B cell (primary cell): Measurements from ENCODE around the gene ARHGAP12. TPM values are rescaled to one million over a fixed set of nuclear protein-coding genes. Genes with fewer than 3 reads are reported as not detected.

Experiments used
- ATAC-seq: fragments of 200-7000 bp; cut with Tn5 transposase; one replicate; pipeline ENCODE4 v1.10.0; 2021; ENCODE audit warnings: low read depth, mild to moderate bottlenecking, moderate number of reproducible peaks, moderate library complexity
- CTCF ChIA-PET: fragments of 350-600 bp; sonication (Branson Sonifier 250); formaldehyde crosslinking; loops from one replicate; lab custom pipeline; 2021; ENCODE audit warnings: antibody characterized with exemption, inconsistent platforms; lab: Charles Lee
- POLR2A ChIA-PET: fragments of 350-600 bp; sonication (Branson Sonifier 250); formaldehyde crosslinking; loops from one replicate; lab custom pipeline; 2021; ENCODE audit warnings: antibody characterized with exemption; lab: Charles Lee
- DNase-seq: peaks from one replicate; pipeline ENCODE4 v3.0.0; 2013
- H2AFZ ChIP-seq: 2 replicates; pipeline ENCODE4 v1.6.1; 2012; ENCODE audit warnings: mild to moderate bottlenecking, low read depth, low read length; ENCODE audit not compliant: insufficient read depth, poor library complexity, severe bottlenecking
- H3K27ac ChIP-seq, 2 donors: 1 replicate in 1 of 2; 2 replicates in 1 of 2; pipeline ENCODE4 v1.5.1; 2012 to 2013; ENCODE audit warnings: low read length in 2 of 2, mild to moderate bottlenecking in 2 of 2, moderate library complexity in 1 of 2
- H3K27me3 ChIP-seq, 4 experiments: fragments of 200-600 bp in 1 of 4; sonication (generic) in 1 of 4; replicated peaks in 1 of 4; 1 replicate in 2 of 4; 2 replicates in 2 of 4; pipeline versions ENCODE4 v1.6.1 to v1.7.0; 2013 to 2016; ENCODE audit warnings: low read length in 3 of 4, mild to moderate bottlenecking in 2 of 4, mixed read lengths in 1 of 4, moderate library complexity in 1 of 4; ENCODE audit not compliant: insufficient read depth in 4 of 4, control insufficient read depth in 3 of 4; ENCODE audit errors: control extremely low read depth in 1 of 4
- H3K36me3 ChIP-seq, 2 experiments: replicated peaks in 1 of 2; 1 replicate in 1 of 2; 2 replicates in 1 of 2; pipeline versions ENCODE4 v1.6.1 to v1.7.1; 2013; ENCODE audit warnings: low read length in 1 of 2; ENCODE audit not compliant: insufficient read depth in 2 of 2, control insufficient read depth in 1 of 2; ENCODE audit errors: control extremely low read depth in 1 of 2, extremely low read depth in 1 of 2
- H3K4me1 ChIP-seq, 2 donors: fragments of 200-600 bp in 1 of 2; sonication (generic) in 1 of 2; 1 replicate in 1 of 2; 2 replicates in 1 of 2; pipeline versions ENCODE4 v1.5.1 to v1.6.1; 2013 to 2017; ENCODE audit warnings: low read length in 2 of 2; ENCODE audit not compliant: control insufficient read depth in 2 of 2, insufficient read depth in 2 of 2
- H3K4me2 ChIP-seq: replicated peaks from 2 replicates; pipeline ENCODE3; 2012; ENCODE audit warnings: mild to moderate bottlenecking, low read depth, low read length; ENCODE audit not compliant: poor library complexity, severe bottlenecking
- H3K4me3 ChIP-seq, 5 experiments: fragments of 200-600 bp in 1 of 5; sonication (generic) in 1 of 5; 1 replicate in 3 of 5; 2 replicates in 2 of 5; pipeline versions ENCODE4 v1.5.1 to v1.7.0; 2011 to 2016; ENCODE audit warnings: low read length in 4 of 5, mild to moderate bottlenecking in 4 of 5, low read depth in 2 of 5, control low read depth in 1 of 5, moderate library complexity in 1 of 5; ENCODE audit not compliant: insufficient read depth in 1 of 5; ENCODE audit errors: control extremely low read depth in 1 of 5, extremely low read depth in 1 of 5
- H3K79me2 ChIP-seq: fragments of 200-600 bp; sonication (generic); one replicate; pipeline ENCODE4 v1.6.0; 2016; ENCODE audit warnings: low read length; ENCODE audit not compliant: control insufficient read depth, insufficient read depth
- H3K9ac ChIP-seq: fragments of 200-600 bp; sonication (generic); 2 replicates; pipeline ENCODE4 v1.6.1; 2017; ENCODE audit warnings: mild to moderate bottlenecking, low read length, moderate library complexity
- H3K9me3 ChIP-seq, 3 donors: one replicate each; pipeline versions ENCODE4 v1.6.1 to v1.7.1; 2013; ENCODE audit warnings: low read length in 2 of 3; ENCODE audit not compliant: control insufficient read depth in 2 of 3, insufficient read depth in 1 of 3; ENCODE audit errors: control extremely low read depth in 1 of 3
- H4K20me1 ChIP-seq: 2 replicates; pipeline ENCODE4 v1.6.0; 2012; ENCODE audit warnings: mild to moderate bottlenecking, low read length; ENCODE audit not compliant: insufficient read depth, control insufficient read depth, poor library complexity, severe bottlenecking
- H3K27ac Mint-ChIP-seq: one replicate; pipeline ENCODE4 v1.8.0; 2021; ENCODE audit warnings: mixed read lengths
- H3K27me3 Mint-ChIP-seq: one replicate; pipeline ENCODE4 v1.8.0; 2021; ENCODE audit warnings: mixed read lengths
- H3K4me1 Mint-ChIP-seq: one replicate; pipeline ENCODE4 v1.8.0; 2021; ENCODE audit warnings: mixed read lengths
- H3K4me3 Mint-ChIP-seq: one replicate; pipeline ENCODE4 v1.8.0; 2021; ENCODE audit warnings: mixed read lengths
- H3K9me3 Mint-ChIP-seq: one replicate; pipeline ENCODE4 v1.8.0; 2022; ENCODE audit warnings: mixed read lengths; ENCODE audit not compliant: insufficient read depth
- CTCF ChIP-seq: fragments of 200-600 bp; IDR thresholded peaks from one replicate; pipeline ENCODE4 v1.8.0; 2022; ENCODE audit warnings: antibody characterized with exemption, mild to moderate bottlenecking
- EZH2 ChIP-seq: IDR thresholded peaks from 2 replicates; pipeline ENCODE4 v1.6.1; 2012; ENCODE audit warnings: borderline replicate concordance, low read depth, mild to moderate bottlenecking, moderate library complexity, low read length; ENCODE audit not compliant: insufficient read depth, poor library complexity, severe bottlenecking
- WGBS: methylation state at CpG from one replicate; pipeline ENCODE4 v1.1.5; 2013; ENCODE audit warnings: missing lambda C conversion rate; ENCODE audit not compliant: insufficient coverage; 5-methylcytosine and 5-hydroxymethylcytosine counted together
- intact Hi-C: fragments of 100-400 bp; cut with micrococcal nuclease; formaldehyde crosslinking; loops from one replicate; pipeline ENCODE4 v1.10.0; 2022
- polyA plus RNA-seq: library from polyadenylated mRNA; depleted of rRNA; stranded (reverse); fragments of >200 nt; gene quantifications from 2 replicates; pipeline ENCODE4 v1.2.3, GENCODE V29; 2012
- total RNA-seq, 2 donors: library from RNA; stranded (reverse); fragments of 120-200 nt in 1 of 2; gene quantifications; 1 replicate in 1 of 2; 2 replicates in 1 of 2; pipeline versions ENCODE4 v1.2.3 to v1.2.4, GENCODE V29; 2013 to 2022

ARHGAP12 gene
- total and polyA plus RNA-seq, 2 donors (not counting 1 experiment from before 2014, with no cell fraction given): 12.3 to 45.3 TPM

- Histone ChIP-seq H3K4me1 (peaks cover 3 to 4% of the 10 kb centered on the region in 2 donors), H2AFZ (no peak overlapping the region), H3K9ac (no peak overlapping the region), H3K4me3 (no peak overlapping the region), H3K27ac (no peak overlapping the region), H3K27me3 (no peaks in the 10 kb centered on the region), H3K4me2 (no peak overlapping the region), H3K36me3 (peaks cover 0 to 24% of the 10 kb centered on the region in 2 experiments), H4K20me1 (peaks cover 48% of the 10 kb centered on the region), H3K9me3 (peaks cover 0 to 3% (median 0%) of the 10 kb centered on the region in 3 donors), H3K79me2 (peaks cover 80% of the 10 kb centered on the region)
- TF ChIP-seq EZH2: no peak
- no peak for TF ChIP-seq CTCF
- ChIA-PET CTCF (no interaction called here), POLR2A (no interaction called here)
- Mint-ChIP-seq H3K9me3 (no peaks in the 10 kb centered on the region), H3K4me3 (no peak overlapping the region), H3K4me1 (peaks cover 37% of the 10 kb centered on the region), H3K27me3 (no peaks in the 10 kb centered on the region), H3K27ac (no peak overlapping the region)
- DNase-seq: no peak
- no peak for ATAC-seq
- intact Hi-C loops: no loop called here
- 100% methylated on average over 3 of the region's 5 CpGs for WGBS
These were observed 22.6 kb downstream of the ARHGAP12 start for GRCh38 chr10:31906039-31906438.

- peaks cover 37% of the 10 kb centered on the region for H3K4me1 Mint-ChIP-seq
- no peak for ATAC-seq
- CTCF ChIA-PET: no interaction called here
These were observed 23.0 kb downstream of the ARHGAP12 start for GRCh38 chr10:31905586-31905985.

More at GRCh38 chr10:31905586-31905985, 23.0 kb downstream of the ARHGAP12 start:
- DNase-seq: no peak
- POLR2A ChIA-PET: no interaction called here
- peaks cover 0 to 3% (median 0%) of the 10 kb centered on the region in 3 donors for H3K9me3 ChIP-seq
- peaks cover 3 to 4% of the 10 kb centered on the region in 2 donors for H3K4me1 ChIP-seq
- peaks cover 0 to 28% of the 10 kb centered on the region in 2 experiments for H3K36me3 ChIP-seq
- no peak overlapping the region for H3K4me3 ChIP-seq
- H3K27me3 Mint-ChIP-seq: no peaks in the 10 kb centered on the region
- no peak for TF ChIP-seq EZH2
- TF ChIP-seq CTCF: no peak
- H3K27me3 ChIP-seq: no peaks in the 10 kb centered on the region
- no CpG with 5 or more reads among the region's 1 CpG for WGBS
- H3K9me3 Mint-ChIP-seq: no peaks in the 10 kb centered on the region
- intact Hi-C loops: no loop called here
- H3K4me3 Mint-ChIP-seq: no peak overlapping the region
- no peak overlapping the region for H2AFZ ChIP-seq
- no peak overlapping the region for H3K27ac ChIP-seq
- H4K20me1 ChIP-seq: peaks cover 52% of the 10 kb centered on the region
- no peak overlapping the region for H3K4me2 ChIP-seq
- H3K27ac Mint-ChIP-seq: no peak overlapping the region
- H3K9ac ChIP-seq: no peak overlapping the region
- peaks cover 82% of the 10 kb centered on the region for H3K79me2 ChIP-seq
